ENCODE results near the gene SLC38A6. TPM values are rescaled to one million over a fixed set of nuclear protein-coding genes. Genes with fewer than 3 reads are reported as not detected.

SLC38A6 gene
- total RNA-seq, 1 donor from 2014 or later = 14.1 TPM

DNA sequence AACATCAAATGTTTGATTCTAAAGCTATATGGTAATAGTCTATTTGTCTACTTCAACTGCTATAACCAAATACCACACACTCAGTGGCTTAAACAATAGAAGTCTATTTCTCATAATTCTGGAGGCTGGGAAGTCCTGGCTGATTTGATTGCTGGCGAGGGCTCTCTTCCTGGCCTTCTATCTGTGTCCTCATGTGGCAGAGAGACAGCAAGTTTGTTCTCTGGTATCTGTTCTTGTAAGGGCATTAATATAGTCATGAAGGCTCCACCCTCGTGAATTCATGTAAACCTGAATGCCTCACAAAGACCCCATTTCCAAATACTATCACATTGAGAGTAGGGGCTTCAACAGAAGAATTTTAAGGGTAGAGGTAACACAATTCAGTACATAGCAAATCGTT lies 34.3 kb upstream of the SLC38A6 start:
- no peak for DNase-seq (ENCODE audit: low read depth)
- TF ChIP-seq, protein P1, sequence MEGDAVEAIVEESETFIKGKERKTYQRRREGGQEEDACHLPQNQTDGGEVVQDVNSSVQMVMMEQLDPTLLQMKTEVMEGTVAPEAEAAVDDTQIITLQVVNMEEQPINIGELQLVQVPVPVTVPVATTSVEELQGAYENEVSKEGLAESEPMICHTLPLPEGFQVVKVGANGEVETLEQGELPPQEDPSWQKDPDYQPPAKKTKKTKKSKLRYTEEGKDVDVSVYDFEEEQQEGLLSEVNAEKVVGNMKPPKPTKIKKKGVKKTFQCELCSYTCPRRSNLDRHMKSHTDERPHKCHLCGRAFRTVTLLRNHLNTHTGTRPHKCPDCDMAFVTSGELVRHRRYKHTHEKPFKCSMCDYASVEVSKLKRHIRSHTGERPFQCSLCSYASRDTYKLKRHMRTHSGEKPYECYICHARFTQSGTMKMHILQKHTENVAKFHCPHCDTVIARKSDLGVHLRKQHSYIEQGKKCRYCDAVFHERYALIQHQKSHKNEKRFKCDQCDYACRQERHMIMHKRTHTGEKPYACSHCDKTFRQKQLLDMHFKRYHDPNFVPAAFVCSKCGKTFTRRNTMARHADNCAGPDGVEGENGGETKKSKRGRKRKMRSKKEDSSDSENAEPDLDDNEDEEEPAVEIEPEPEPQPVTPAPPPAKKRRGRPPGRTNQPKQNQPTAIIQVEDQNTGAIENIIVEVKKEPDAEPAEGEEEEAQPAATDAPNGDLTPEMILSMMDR (conservative IDR thresholded peaks at IDR 0.05; ENCODE audit: low read depth, low read length) = no peak

DNA sequence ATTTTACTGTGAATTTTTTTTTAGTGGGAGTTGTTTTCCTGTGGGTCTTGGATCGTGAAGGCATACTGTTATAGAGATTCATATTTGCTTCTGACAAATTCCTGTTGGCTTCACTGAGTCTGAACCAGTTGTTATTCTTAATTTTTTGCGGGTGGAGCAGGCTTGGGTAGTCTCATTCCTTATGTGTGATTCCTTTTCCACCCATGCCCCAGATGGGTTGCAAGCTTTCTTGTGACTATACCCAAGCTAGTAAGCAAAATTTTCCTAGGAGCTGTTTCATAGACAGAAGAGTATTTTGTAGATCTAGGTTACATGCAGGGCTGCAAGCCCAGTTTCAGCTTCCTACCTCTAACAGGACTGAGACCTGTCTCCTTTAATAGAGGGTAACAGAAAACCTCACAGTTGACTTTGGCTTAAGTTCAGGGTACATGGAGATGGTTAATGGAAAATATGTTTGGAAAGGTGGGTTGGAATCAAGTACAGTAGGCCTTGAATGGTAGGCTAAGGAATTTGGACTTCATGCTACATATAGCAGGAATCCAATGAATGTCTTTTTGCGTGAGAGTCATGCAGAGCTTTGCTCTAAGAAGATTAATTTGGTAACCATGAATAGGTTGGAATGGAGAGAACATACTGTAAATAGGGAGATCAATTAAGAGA lies 29.1 kb upstream of the SLC38A6 start:
- no peak for DNase-seq (ENCODE audit: low read depth)
- TF ChIP-seq, protein P1 (conservative IDR thresholded peaks at IDR 0.05; ENCODE audit: low read depth, low read length) = no peak
- no peak overlapping the region for H3K4me3 ChIP-seq (ENCODE audit: low read depth, low read length)

More for the DNA sequence above, 34.3 kb upstream of the SLC38A6 start:
- H3K4me3 ChIP-seq (ENCODE audit: low read depth, low read length) = no peak overlapping the region

DNA sequence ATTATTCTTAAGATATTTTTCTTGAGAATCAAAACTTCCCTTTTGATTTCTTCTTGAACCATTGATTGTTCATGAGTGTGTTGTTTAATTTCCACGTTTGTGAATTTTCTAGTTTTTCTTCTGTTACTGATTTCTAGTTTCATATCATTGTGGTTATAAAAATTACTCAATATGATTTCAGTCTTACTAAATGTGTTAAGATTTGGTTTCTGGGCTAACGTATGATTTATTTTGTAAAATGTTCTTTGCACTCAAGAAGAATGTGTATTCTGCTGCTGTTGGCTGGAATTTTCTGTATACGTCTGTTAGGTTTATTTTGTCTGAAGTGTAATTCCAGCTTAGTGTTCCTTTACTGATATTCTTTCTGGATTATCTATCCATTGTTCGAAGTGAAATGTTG lies 24.8 kb upstream of the SLC38A6 start:
- TF ChIP-seq, protein P1 (conservative IDR thresholded peaks at IDR 0.05; ENCODE audit: low read depth, low read length) = no peak
- H3K4me3 ChIP-seq (ENCODE audit: low read depth, low read length) = no peak overlapping the region
- no peak for DNase-seq (ENCODE audit: low read depth)

- H3K4me3 ChIP-seq (ENCODE audit: low read depth, low read length) = no peak overlapping the region
- no peak for DNase-seq (ENCODE audit: low read depth)
- TF ChIP-seq, protein P1 (conservative IDR thresholded peaks at IDR 0.05; ENCODE audit: low read depth, low read length) = no peak
Observed at GRCh38 chr14:60956632-60957031, 24.4 kb upstream of the SLC38A6 start.

- TF ChIP-seq, protein P1 (conservative IDR thresholded peaks at IDR 0.05; ENCODE audit: low read depth, low read length) = no peak
- no peak for DNase-seq (ENCODE audit: low read depth)
- H3K4me3 ChIP-seq (ENCODE audit: low read depth, low read length) = no peak overlapping the region
Observed at GRCh38 chr14:60958146-60958545, 22.9 kb upstream of the SLC38A6 start.

DNA sequence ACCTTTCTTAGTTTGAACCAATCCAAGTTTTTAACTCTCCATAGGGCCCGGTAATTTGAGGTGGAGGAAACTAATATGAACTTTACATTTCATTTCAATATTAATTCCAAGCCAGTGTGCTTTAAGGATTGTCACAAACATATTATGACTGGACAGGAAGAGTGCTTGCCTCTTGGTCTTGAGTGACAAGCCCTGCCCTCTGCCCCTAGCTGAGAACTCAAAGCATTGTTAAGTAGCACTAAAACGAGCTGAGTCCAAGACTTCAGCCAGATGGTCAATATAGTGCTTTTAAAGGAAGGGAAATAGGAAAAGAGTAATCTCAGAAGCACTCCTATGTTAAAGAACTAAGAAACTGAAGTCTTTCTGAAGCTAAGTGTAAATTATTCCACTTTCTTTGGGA lies 17.3 kb upstream of the SLC38A6 start:
- no peak for DNase-seq (ENCODE audit: low read depth)
- TF ChIP-seq, protein P1 (conservative IDR thresholded peaks at IDR 0.05; ENCODE audit: low read depth, low read length) = no peak
- H3K4me3 ChIP-seq (ENCODE audit: low read depth, low read length) = no peak overlapping the region

DNA sequence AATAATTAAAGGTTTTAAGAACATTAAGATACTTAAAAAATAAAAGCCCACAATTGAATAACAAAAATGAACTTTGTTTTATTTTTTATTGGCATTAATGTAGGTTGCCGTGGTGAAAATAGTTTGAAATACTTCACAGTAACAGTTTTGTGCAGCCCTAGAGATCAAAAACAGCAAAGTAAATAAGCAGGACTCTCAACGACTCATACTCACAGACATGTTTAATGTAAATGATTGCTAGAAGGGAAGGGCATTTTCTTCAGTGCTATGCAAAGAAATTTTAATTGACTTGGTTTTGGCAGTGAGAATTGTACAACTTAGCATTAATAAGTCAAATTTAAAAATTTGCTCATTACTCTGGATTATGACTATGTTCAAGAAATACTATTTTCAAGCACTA lies 16.1 kb upstream of the SLC38A6 start:
- TF ChIP-seq, protein P1 (conservative IDR thresholded peaks at IDR 0.05; ENCODE audit: low read depth, low read length) = no peak
- no peak for DNase-seq (ENCODE audit: low read depth)
- no peak overlapping the region for H3K4me3 ChIP-seq (ENCODE audit: low read depth, low read length)

All from epithelial cell of proximal tubule (primary cell).